Suprapubic skin (tissue), 4 donors: ENCODE data around the gene SCAP.

Experiments
- EP300 ChIP-seq: sonication (generic); formaldehyde crosslinking; IDR thresholded peaks from one replicate; pipeline ENCODE4 v1.6.1; 2017; ENCODE audit warnings: antibody characterized with exemption
- POLR2A ChIP-seq, 2 donors: fragments of 450-650 bp; IDR thresholded peaks; one replicate each; pipeline ENCODE4 v1.6.1; 2017; ENCODE audit warnings: antibody characterized with exemption in 2 of 2, mild to moderate bottlenecking in 2 of 2, moderate library complexity in 2 of 2
- POLR2AphosphoS5 ChIP-seq, 3 donors: sonication (generic); formaldehyde crosslinking; IDR thresholded peaks; one replicate each; pipeline ENCODE4 v1.6.1; 2017; ENCODE audit warnings: antibody characterized with exemption in 3 of 3
- TF ChIP-seq, protein P1 (sequence below), 2 donors: fragments of 200-600 bp in 1 of 2; fragments of 450-650 bp in 1 of 2; sonication (generic) in 1 of 2; IDR thresholded peaks; one replicate each; pipeline ENCODE4 v1.5.1; 2016 to 2019; ENCODE audit warnings: antibody characterized with exemption in 2 of 2, mild to moderate bottlenecking in 1 of 2, moderate library complexity in 1 of 2

DNA sequence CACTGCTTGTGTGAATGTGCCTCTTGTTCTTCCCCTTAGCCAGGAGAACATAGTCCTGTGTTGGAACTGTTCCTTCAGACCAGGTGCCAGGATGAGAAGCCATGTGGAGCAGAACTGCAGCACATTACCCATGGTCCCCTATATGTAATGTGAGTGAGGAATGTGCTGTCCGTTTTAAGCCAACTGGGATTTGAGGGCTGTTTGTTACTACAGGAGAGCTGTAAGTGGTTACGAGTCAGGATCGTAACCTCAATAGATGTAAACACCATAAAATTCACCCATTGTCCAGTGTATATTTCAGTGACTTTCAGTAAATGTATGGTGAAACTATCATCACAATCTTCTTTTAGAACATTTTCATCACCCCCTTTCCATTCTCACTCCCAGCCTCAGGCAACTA, 10.1 kb upstream of the SCAP start:
- TF ChIP-seq POLR2A (IDR thresholded peaks at IDR 0.05): no peak
- TF ChIP-seq, protein P1, sequence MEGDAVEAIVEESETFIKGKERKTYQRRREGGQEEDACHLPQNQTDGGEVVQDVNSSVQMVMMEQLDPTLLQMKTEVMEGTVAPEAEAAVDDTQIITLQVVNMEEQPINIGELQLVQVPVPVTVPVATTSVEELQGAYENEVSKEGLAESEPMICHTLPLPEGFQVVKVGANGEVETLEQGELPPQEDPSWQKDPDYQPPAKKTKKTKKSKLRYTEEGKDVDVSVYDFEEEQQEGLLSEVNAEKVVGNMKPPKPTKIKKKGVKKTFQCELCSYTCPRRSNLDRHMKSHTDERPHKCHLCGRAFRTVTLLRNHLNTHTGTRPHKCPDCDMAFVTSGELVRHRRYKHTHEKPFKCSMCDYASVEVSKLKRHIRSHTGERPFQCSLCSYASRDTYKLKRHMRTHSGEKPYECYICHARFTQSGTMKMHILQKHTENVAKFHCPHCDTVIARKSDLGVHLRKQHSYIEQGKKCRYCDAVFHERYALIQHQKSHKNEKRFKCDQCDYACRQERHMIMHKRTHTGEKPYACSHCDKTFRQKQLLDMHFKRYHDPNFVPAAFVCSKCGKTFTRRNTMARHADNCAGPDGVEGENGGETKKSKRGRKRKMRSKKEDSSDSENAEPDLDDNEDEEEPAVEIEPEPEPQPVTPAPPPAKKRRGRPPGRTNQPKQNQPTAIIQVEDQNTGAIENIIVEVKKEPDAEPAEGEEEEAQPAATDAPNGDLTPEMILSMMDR (IDR thresholded peaks at IDR 0.05): no peak
- no peak for TF ChIP-seq EP300
- TF ChIP-seq POLR2AphosphoS5 (IDR thresholded peaks at IDR 0.05): no peak
